ENCODE data around the gene HECTD4. TPM values are rescaled to one million over a fixed set of nuclear protein-coding genes. Genes with fewer than 3 reads are reported as not detected.

The HECTD4 gene
- total RNA-seq, 1 experiment from 2014 or later, result 37.4 TPM

- Histone ChIP-seq H3K4me3 (no peak overlapping the region), H3K79me2 (ENCODE audit: low read depth) (peaks cover 12% of the 10 kb centered on the region), H3K9me2 (ENCODE audit: insufficient read depth) (no peaks in the 10 kb centered on the region), H3F3A (ENCODE audit: insufficient read depth, low read depth) (peaks cover 21% of the 10 kb centered on the region; the same call in 1 of the 2 replicates), H4K20me1 (ENCODE audit: insufficient read depth) (no peaks in the 10 kb centered on the region), H2AFZ (no peak overlapping the region), H3K4me1 (replicated peaks; ENCODE audit: insufficient read depth) (no peaks in the 10 kb centered on the region; the same call in 1 of the 2 replicates), H3K27me3 (ENCODE audit: insufficient read depth, low read depth) (no peaks in the 10 kb centered on the region), H3K9me3 (ENCODE audit: insufficient read depth, low read depth) (no peaks in the 10 kb centered on the region), H3K4me2 (no peak overlapping the region), H3K27ac (no peak overlapping the region), H3K36me3 (ENCODE audit: low read depth) (no peaks in the 10 kb centered on the region)
- DNase-seq, result no peak
- intact Hi-C loops (cut with micrococcal nuclease; ENCODE audit: unreplicated experiment), result loop anchor here (5.0 kb wide), 1 partner anchor 727 kb away; the partner anchor contains the start of genes ACAD10 and BRAP
- TF ChIP-seq EZH2 (IDR thresholded peaks at IDR 0.05; ENCODE audit: low read depth) (no peak), CTCF (conservative IDR thresholded peaks at IDR 0.05) (no peak)
- ChIA-PET CTCF (no interaction called here), POLR2A (ENCODE audit: unreplicated experiment) (interaction anchor here (0.6 kb wide), 2 partner anchors 14 to 753 kb away, joined by 3 to 4 read pairs; no protein-coding TSS in a partner anchor)
- no TSS peak for BruUV-seq (replicated peaks)
These were observed 31.8 kb upstream of the HECTD4 start for GRCh38 chr12:112413855-112414625.

DNA sequence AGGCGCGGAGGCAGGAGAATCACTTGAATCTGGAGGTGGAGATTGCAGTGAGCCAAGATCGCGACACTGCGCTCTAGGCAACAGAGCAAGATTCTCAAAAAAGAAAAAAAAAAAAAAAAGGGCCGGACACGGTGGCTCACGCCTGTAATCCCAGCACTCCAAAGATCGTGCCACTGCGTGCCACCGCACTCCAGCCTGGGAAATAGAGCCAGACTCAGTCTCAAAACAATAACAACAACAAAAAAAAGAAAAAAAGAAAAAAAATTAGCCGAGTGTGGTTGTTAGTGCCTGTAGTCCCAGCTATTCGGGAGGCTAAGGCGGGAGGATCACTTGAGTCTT lies 27.6 kb upstream of the HECTD4 start:
- intact Hi-C loops (cut with micrococcal nuclease; ENCODE audit: unreplicated experiment), result loop anchor here (5.0 kb wide), 1 partner anchor 723 kb away; the partner anchor contains the start of genes ACAD10 and BRAP
- H4K20me1 ChIP-seq (ENCODE audit: insufficient read depth), result peaks cover 38% of the 10 kb centered on the region
- no peak for DNase-seq
- H3K9me2 ChIP-seq (ENCODE audit: insufficient read depth), result no peaks in the 10 kb centered on the region
- H3F3A ChIP-seq (ENCODE audit: insufficient read depth, low read depth), result peaks cover 51% of the 10 kb centered on the region
- POLR2A ChIA-PET (ENCODE audit: unreplicated experiment), result no interaction called here
- no peak overlapping the region; the same call in 1 of the 2 replicates for H3K4me2 ChIP-seq
- no peak overlapping the region for H2AFZ ChIP-seq
- CTCF ChIA-PET, result no interaction called here
- BruUV-seq (replicated peaks), result no TSS peak
- peaks cover 33% of the 10 kb centered on the region for H3K36me3 ChIP-seq (ENCODE audit: low read depth)
- peaks cover 14% of the 10 kb centered on the region for H3K4me1 ChIP-seq (replicated peaks; ENCODE audit: insufficient read depth)
- no peak overlapping the region for H3K27ac ChIP-seq
- no peaks in the 10 kb centered on the region for H3K9me3 ChIP-seq (ENCODE audit: insufficient read depth, low read depth)
- H3K79me2 ChIP-seq (ENCODE audit: low read depth), result peaks cover 32% of the 10 kb centered on the region
- no peaks in the 10 kb centered on the region for H3K27me3 ChIP-seq (ENCODE audit: insufficient read depth, low read depth)
- TF ChIP-seq CTCF (conservative IDR thresholded peaks at IDR 0.05) (no peak), EZH2 (IDR thresholded peaks at IDR 0.05; ENCODE audit: low read depth) (no peak)
- H3K4me3 ChIP-seq, result no peak overlapping the region

GRCh38 chr12:112409064-112409905 lies 27.1 kb upstream of the HECTD4 start, which contains the start of gene RPL6:
Gene RPL6 (minus strand): TSS chr12:112409605. CDS start chr12:112408656, 949 bp downstream.
- peaks cover 14% of the 10 kb centered on the region for H3K4me1 ChIP-seq (replicated peaks; ENCODE audit: insufficient read depth)
- POLR2A ChIA-PET (ENCODE audit: unreplicated experiment), result no interaction called here
- H3F3A ChIP-seq (ENCODE audit: insufficient read depth, low read depth), result peaks cover 57% of the 10 kb centered on the region
- no peaks in the 10 kb centered on the region for H3K27me3 ChIP-seq (ENCODE audit: insufficient read depth, low read depth)
- intact Hi-C loops (cut with micrococcal nuclease; ENCODE audit: unreplicated experiment), result no loop called here
- peaks cover 44% of the 10 kb centered on the region for H4K20me1 ChIP-seq (ENCODE audit: insufficient read depth)
- H3K4me3 ChIP-seq, result peak within 1 kb of the TSS; percentile 83
- peak; percentile 71 to 91 for DNase-seq
- peak within 1 kb of the TSS; percentile 71 for H2AFZ ChIP-seq
- no peak for TF ChIP-seq CTCF (conservative IDR thresholded peaks at IDR 0.05)
- no peak for TF ChIP-seq EZH2 (IDR thresholded peaks at IDR 0.05; ENCODE audit: low read depth)
- peaks cover 39% of the 10 kb centered on the region for H3K36me3 ChIP-seq (ENCODE audit: low read depth)
- H3K27ac ChIP-seq, result peak within 1 kb of the TSS; percentile 94
- CTCF ChIA-PET, result no interaction called here
- H3K4me2 ChIP-seq, result peak within 1 kb of the TSS; percentile 97
- no peaks in the 10 kb centered on the region for H3K9me3 ChIP-seq (ENCODE audit: insufficient read depth, low read depth)
- H3K79me2 ChIP-seq (ENCODE audit: low read depth), result peaks cover 32% of the 10 kb centered on the region
- TSS peak; percentile 78 for BruUV-seq (replicated peaks)
- H3K9me2 ChIP-seq (ENCODE audit: insufficient read depth), result no peaks in the 10 kb centered on the region

All from PC-9 (cell line).